GM12892 (cell line): ENCODE data around the gene LDLRAD3.

Source experiments
- POLR2A ChIP-seq: IDR thresholded peaks from 2 replicates; pipeline ENCODE4 v1.6.1; 2011; ENCODE audit warnings: low read depth, low read length, control low read depth
- POLR2AphosphoS5 ChIP-seq: IDR thresholded peaks from 2 replicates; pipeline ENCODE4 v1.6.1; 2011; ENCODE audit warnings: low read depth, low read length, control low read depth
- TAF1 ChIP-seq: IDR thresholded peaks from 2 replicates; pipeline ENCODE4 v1.6.1; 2011; ENCODE audit warnings: low read depth, mild to moderate bottlenecking, control low read depth, low read length, borderline replicate concordance

DNA sequence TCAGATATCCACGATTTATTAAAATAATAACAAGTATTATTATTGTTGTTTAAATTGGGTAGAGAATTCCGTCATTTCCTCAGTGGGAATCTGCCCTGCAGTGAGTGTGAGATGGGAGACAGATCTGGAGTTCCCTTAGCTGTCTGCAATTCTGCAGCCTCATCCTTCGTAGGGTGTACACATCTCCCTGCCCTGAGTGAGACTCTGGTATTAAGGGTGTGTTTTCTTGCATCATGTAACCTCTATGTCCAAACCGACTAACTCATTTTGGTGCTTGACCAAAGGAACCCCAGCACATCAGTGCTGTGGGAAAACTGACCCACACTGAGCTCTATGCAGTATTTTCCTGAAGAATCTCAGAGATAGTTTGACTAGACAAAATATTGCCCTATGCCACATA is 157.6 kb downstream of the LDLRAD3 start:
- TF ChIP-seq POLR2AphosphoS5, result no peak
- TF ChIP-seq POLR2A, result no peak
- TF ChIP-seq TAF1, result no peak
